ENCODE data around the gene ARHGAP6.

- TF ChIP-seq POLR2AphosphoS5 (IDR thresholded peaks at IDR 0.05; ENCODE audit: borderline replicate concordance, low read depth, low read length) = no peak
- no peak for TF ChIP-seq EZH2 (IDR thresholded peaks at IDR 0.05)
- TF ChIP-seq FOXP2 (optimal IDR thresholded peaks at IDR 0.05; ENCODE audit: control extremely low read depth, extremely low read length, insufficient read depth) = no peak
These were observed 255.8 kb downstream of the ARHGAP6 start for GRCh38 chrX:11409957-11410356.

Measured in SK-N-MC (cell line).